CD4-positive, alpha-beta memory T cell (primary cell): Measurements from ENCODE around the gene B4GALNT3. TPM values are rescaled to one million over a fixed set of nuclear protein-coding genes. Genes with fewer than 3 reads are reported as not detected.

Source experiments
- CTCF ChIA-PET: fragments of 350-600 bp; sonication (Branson Sonifier 250); formaldehyde crosslinking; loops from one replicate; lab custom pipeline; 2021; ENCODE audit warnings: inconsistent platforms; ENCODE audit not compliant: partially characterized antibody; lab: Charles Lee
- POLR2A ChIA-PET: fragments of 350-600 bp; sonication (Branson Sonifier 250); formaldehyde crosslinking; loops from one replicate; lab custom pipeline; 2021; ENCODE audit not compliant: partially characterized antibody; lab: Charles Lee
- DNase-seq, 5 donors: peaks; one replicate each; pipeline versions ENCODE4 v3.0.0 to v3.0.0-alpha.2; 2020 to 2022; ENCODE audit warnings: mixed read lengths in 1 of 5
- H3K27ac ChIP-seq: one replicate; pipeline ENCODE4 v1.7.0; 2013; ENCODE audit warnings: low read depth, low read length
- H3K27me3 ChIP-seq: 2 replicates; pipeline ENCODE4 v1.7.0; 2013; ENCODE audit warnings: mild to moderate bottlenecking, low read length, moderate library complexity; ENCODE audit not compliant: insufficient read depth
- H3K36me3 ChIP-seq: 2 replicates; pipeline ENCODE4 v1.7.0; 2013; ENCODE audit warnings: mild to moderate bottlenecking, low read length, moderate library complexity; ENCODE audit not compliant: insufficient read depth
- H3K4me1 ChIP-seq: 2 replicates; pipeline ENCODE4 v1.7.0; 2013; ENCODE audit warnings: mild to moderate bottlenecking, low read length, moderate library complexity; ENCODE audit not compliant: insufficient read depth
- H3K4me3 ChIP-seq, 2 donors: one replicate each; pipeline ENCODE4 v1.7.0; 2013; ENCODE audit warnings: low read length in 2 of 2, mild to moderate bottlenecking in 1 of 2
- H3K9me3 ChIP-seq, 2 donors: one replicate each; pipeline ENCODE4 v1.7.0; 2013; ENCODE audit warnings: low read length in 2 of 2, control low read depth in 1 of 2; ENCODE audit not compliant: control insufficient read depth in 1 of 2
- H3K27ac Mint-ChIP-seq, 7 donors: one replicate each; pipeline ENCODE4 v1.8.0; 2020 to 2021; ENCODE audit warnings: mixed read lengths in 7 of 7, mild to moderate bottlenecking in 6 of 7, inconsistent platforms in 3 of 7, moderate library complexity in 3 of 7
- H3K27me3 Mint-ChIP-seq, 2 donors: one replicate each; pipeline ENCODE4 v1.8.0; 2020 to 2021; ENCODE audit warnings: mixed read lengths in 2 of 2
- H3K36me3 Mint-ChIP-seq, 2 donors: one replicate each; pipeline ENCODE4 v1.8.0; 2020 to 2021; ENCODE audit warnings: mixed read lengths in 2 of 2, inconsistent platforms in 1 of 2, mild to moderate bottlenecking in 1 of 2
- H3K4me1 Mint-ChIP-seq, 4 donors: one replicate each; pipeline ENCODE4 v1.8.0; 2020 to 2021; ENCODE audit warnings: mixed read lengths in 4 of 4, mild to moderate bottlenecking in 1 of 4
- H3K4me3 Mint-ChIP-seq, 8 donors: one replicate each; pipeline ENCODE4 v1.8.0; 2020 to 2021; ENCODE audit warnings: mixed read lengths in 8 of 8, mild to moderate bottlenecking in 7 of 8, moderate library complexity in 6 of 8, inconsistent platforms in 3 of 8
- H3K9me3 Mint-ChIP-seq, 8 donors: one replicate each; pipeline ENCODE4 v1.8.0; 2020 to 2021; ENCODE audit warnings: mixed read lengths in 8 of 8, mild to moderate bottlenecking in 5 of 8, inconsistent platforms in 3 of 8, moderate library complexity in 1 of 8
- intact Hi-C: fragments of 100-400 bp; cut with micrococcal nuclease; formaldehyde crosslinking; loops from one replicate; pipeline ENCODE4 v1.15.1; 2023
- polyA plus RNA-seq, 2 donors: library from polyadenylated mRNA; unstranded; fragments of 300-500 nt; fragmentation: Illumina TruSeq; gene quantifications; one replicate each; pipeline ENCODE4 v1.2.3, GENCODE V29; 2021
- total RNA-seq, 2 experiments: library from RNA; stranded (reverse); gene quantifications; one replicate each; pipeline ENCODE4 v1.2.3, GENCODE V29; 2021

The B4GALNT3 gene
- total and polyA plus RNA-seq, 4 experiments from 2014 or later, result 0.18 to 4.8 (median 2.4) TPM

DNA sequence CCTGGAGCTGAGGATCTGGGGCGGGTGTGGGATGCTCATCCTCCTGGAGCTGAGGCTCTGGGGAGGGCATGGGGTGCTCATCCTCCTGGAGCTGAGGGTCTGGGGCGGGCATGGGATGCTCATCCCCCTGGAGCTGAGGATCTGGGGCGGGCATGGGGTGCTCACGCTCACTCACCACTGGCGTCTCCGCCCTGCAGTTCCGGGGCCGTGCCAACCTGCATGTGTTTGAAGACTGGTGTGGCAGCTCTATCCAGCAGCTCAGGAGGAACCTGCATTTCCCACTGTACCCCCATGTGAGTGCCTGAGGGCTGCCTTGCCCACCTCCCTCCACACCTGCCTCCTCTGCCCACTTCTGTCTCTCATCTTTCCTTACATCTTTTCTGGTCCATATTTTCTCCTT is 84.4 kb downstream of the B4GALNT3 start:
- H3K4me1 Mint-ChIP-seq, result peaks cover 13 to 28% (median 21%) of the 10 kb centered on the region in 4 donors
- no peaks in the 10 kb centered on the region for H3K36me3 Mint-ChIP-seq
- H3K27ac Mint-ChIP-seq, result peak overlapping the region in 1 of 7 donors; percentile 0
- H3K27ac ChIP-seq, result no peak overlapping the region
- no peaks in the 10 kb centered on the region for H3K36me3 ChIP-seq
- H3K9me3 ChIP-seq, result no peaks in the 10 kb centered on the region
- H3K4me3 ChIP-seq, result no peak overlapping the region
- intact Hi-C loops, result no loop called here
- no peaks in the 10 kb centered on the region for H3K27me3 ChIP-seq
- no peak overlapping the region for H3K4me3 Mint-ChIP-seq
- no peaks in the 10 kb centered on the region for H3K9me3 Mint-ChIP-seq
- H3K4me1 ChIP-seq, result peaks cover 25% of the 10 kb centered on the region
- H3K27me3 Mint-ChIP-seq, result peaks cover 5 to 8% of the 10 kb centered on the region in 2 donors
- ChIA-PET CTCF (interaction anchor here (0.6 to 3.3 kb wide), 7 partner anchors 11 to 102 kb away, joined by 3 to 33 read pairs (median 4); no protein-coding TSS in a partner anchor), POLR2A (interaction anchor here (1.3 kb wide), 1 partner anchor 91 kb away, joined by 3 read pairs; no protein-coding TSS in a partner anchor)
- DNase-seq, result no peak

DNA sequence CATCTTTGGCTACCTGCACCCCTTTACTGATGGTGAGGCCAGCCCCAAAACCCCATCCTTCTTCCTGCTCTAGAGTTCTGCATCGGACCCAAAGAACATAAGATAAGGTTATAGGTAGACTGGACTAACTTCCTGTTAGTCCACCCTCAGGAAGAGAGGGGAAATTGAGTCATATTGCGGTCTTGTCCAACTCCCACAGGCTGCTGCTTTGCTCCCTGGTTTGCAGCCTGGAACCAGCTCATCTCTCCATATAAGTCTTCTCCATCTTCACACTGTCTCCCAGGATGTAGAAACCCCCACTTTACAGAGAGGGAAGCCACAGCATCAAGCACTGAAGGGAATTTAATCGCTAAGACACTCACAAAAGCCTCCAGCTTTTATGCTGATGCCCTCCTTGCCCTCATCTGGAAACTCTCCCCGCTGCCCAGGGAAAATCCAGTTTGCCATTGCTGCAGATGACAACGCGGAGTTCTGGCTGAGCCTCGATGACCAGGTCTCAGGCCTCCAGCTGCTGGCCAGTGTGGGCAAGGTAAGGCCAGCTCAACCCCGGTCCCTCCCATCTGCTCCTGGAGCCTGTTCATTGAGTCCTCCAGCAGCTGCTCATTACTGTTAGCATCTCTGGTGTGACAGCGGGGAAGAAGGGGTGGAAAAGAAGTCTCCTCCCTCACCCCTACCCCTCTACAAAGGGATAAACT is 85.3 kb downstream of the B4GALNT3 start:
- POLR2A ChIA-PET, result interaction anchor here (1.3 kb wide), 1 partner anchor 92 kb away, joined by 3 read pairs; no protein-coding TSS in a partner anchor
- no peaks in the 10 kb centered on the region for H3K36me3 ChIP-seq
- no peaks in the 10 kb centered on the region for H3K9me3 ChIP-seq
- no peaks in the 10 kb centered on the region for H3K36me3 Mint-ChIP-seq
- CTCF ChIA-PET, result interaction anchor here (1.4 to 3.3 kb wide), 6 partner anchors 14 to 103 kb away, joined by 3 to 33 read pairs (median 8); no protein-coding TSS in a partner anchor
- H3K4me1 ChIP-seq, result peaks cover 15% of the 10 kb centered on the region
- H3K4me3 Mint-ChIP-seq, result no peak overlapping the region
- intact Hi-C loops, result no loop called here
- peaks cover 9 to 23% (median 13%) of the 10 kb centered on the region in 4 donors for H3K4me1 Mint-ChIP-seq
- no peak overlapping the region for H3K4me3 ChIP-seq
- H3K27ac ChIP-seq, result no peak overlapping the region
- peaks cover 5 to 8% of the 10 kb centered on the region in 2 donors for H3K27me3 Mint-ChIP-seq
- DNase-seq, result no peak
- H3K9me3 Mint-ChIP-seq, result no peaks in the 10 kb centered on the region
- no peaks in the 10 kb centered on the region for H3K27me3 ChIP-seq
- H3K27ac Mint-ChIP-seq, result peak overlapping the region in 1 of 7 donors; percentile 57

DNA sequence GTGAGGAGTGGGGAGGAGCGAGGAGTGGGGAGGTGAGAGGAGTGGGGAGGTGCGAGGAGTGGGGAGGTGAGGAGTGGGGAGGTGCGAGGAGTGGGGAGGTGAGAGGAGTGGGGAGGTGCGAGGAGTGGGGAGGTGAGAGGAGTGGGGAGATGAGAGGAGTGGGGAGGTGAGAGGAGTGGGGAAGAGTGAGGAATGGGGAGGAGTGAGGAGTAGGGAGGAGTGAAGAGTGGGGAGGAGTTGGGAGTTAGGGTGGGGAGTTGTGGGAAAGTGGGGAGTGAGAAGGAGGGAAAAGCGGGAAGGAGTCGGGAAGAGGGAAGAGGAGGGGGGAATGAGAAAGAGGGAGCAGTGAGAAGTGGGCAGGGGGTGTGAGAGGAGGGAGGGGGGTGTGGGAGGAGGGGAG is 86.1 kb downstream of the B4GALNT3 start:
- H3K9me3 ChIP-seq, result no peaks in the 10 kb centered on the region
- no peaks in the 10 kb centered on the region for H3K9me3 Mint-ChIP-seq
- peaks cover 5 to 17% (median 10%) of the 10 kb centered on the region in 4 donors for H3K4me1 Mint-ChIP-seq
- POLR2A ChIA-PET, result no interaction called here
- intact Hi-C loops, result no loop called here
- no peaks in the 10 kb centered on the region for H3K36me3 ChIP-seq
- H3K27me3 ChIP-seq, result no peaks in the 10 kb centered on the region
- no peak for DNase-seq
- no peak overlapping the region for H3K4me3 Mint-ChIP-seq
- H3K27ac Mint-ChIP-seq, result no peak overlapping the region
- no peak overlapping the region for H3K4me3 ChIP-seq
- H3K27me3 Mint-ChIP-seq, result peaks cover 5 to 8% of the 10 kb centered on the region in 2 donors
- CTCF ChIA-PET, result interaction anchor here (2.4 to 3.1 kb wide), 2 partner anchors 92 to 96 kb away, joined by 12 to 33 read pairs; no protein-coding TSS in a partner anchor
- H3K4me1 ChIP-seq, result peaks cover 11% of the 10 kb centered on the region
- H3K27ac ChIP-seq, result no peak overlapping the region
- no peaks in the 10 kb centered on the region for H3K36me3 Mint-ChIP-seq

DNA sequence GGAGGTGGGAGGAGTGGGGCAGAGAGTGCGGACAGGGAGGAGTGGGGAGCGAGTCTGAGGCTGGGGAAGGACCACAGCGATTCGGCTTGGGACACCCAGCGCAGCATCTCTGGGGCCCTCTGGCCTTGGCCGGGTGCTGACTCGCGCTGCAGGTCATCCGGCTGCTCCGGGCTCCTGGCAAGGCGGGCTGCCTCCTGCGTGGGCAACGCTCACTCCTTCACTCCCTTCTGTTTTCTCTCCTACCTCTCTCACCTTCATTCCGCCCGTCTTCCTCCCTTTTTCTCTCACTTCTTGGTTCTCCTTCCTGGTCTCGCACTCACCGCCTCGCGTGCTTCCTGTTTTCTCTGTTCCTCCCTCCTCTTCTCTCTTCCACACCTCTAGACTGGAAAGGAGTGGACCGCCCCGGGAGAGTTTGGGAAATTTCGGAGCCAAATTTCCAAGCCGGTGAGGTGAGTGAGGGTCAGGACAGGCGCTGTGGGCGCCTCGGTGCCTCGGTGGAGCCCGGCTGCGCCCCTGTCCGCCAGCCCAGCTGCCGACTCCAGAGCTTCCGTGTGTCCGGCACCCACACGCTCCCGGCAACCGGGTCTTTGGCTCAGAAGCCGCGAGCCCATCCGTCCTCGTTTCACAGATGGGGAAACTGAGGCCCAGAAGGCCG is 86.7 kb downstream of the B4GALNT3 start:
- Histone ChIP-seq H3K9me3 (no peaks in the 10 kb centered on the region), H3K27ac (no peak overlapping the region), H3K27me3 (no peaks in the 10 kb centered on the region), H3K4me3 (no peak overlapping the region), H3K36me3 (no peaks in the 10 kb centered on the region), H3K4me1 (peaks cover 11% of the 10 kb centered on the region)
- no peak for DNase-seq
- Mint-ChIP-seq H3K9me3 (no peaks in the 10 kb centered on the region), H3K4me3 (no peak overlapping the region), H3K36me3 (no peaks in the 10 kb centered on the region), H3K27me3 (peaks cover 5 to 8% of the 10 kb centered on the region in 2 donors), H3K27ac (peak overlapping the region in 3 of 7 donors; percentile 24 to 46 (median 42)), H3K4me1 (peaks cover 6 to 21% (median 13%) of the 10 kb centered on the region in 4 donors)
- CTCF ChIA-PET, result interaction anchor here (0.6 to 3.0 kb wide), 15 partner anchors 9 to 367 kb away, joined by 3 to 72 read pairs (median 13); no protein-coding TSS in a partner anchor
- POLR2A ChIA-PET, result no interaction called here
- intact Hi-C loops, result no loop called here

DNA sequence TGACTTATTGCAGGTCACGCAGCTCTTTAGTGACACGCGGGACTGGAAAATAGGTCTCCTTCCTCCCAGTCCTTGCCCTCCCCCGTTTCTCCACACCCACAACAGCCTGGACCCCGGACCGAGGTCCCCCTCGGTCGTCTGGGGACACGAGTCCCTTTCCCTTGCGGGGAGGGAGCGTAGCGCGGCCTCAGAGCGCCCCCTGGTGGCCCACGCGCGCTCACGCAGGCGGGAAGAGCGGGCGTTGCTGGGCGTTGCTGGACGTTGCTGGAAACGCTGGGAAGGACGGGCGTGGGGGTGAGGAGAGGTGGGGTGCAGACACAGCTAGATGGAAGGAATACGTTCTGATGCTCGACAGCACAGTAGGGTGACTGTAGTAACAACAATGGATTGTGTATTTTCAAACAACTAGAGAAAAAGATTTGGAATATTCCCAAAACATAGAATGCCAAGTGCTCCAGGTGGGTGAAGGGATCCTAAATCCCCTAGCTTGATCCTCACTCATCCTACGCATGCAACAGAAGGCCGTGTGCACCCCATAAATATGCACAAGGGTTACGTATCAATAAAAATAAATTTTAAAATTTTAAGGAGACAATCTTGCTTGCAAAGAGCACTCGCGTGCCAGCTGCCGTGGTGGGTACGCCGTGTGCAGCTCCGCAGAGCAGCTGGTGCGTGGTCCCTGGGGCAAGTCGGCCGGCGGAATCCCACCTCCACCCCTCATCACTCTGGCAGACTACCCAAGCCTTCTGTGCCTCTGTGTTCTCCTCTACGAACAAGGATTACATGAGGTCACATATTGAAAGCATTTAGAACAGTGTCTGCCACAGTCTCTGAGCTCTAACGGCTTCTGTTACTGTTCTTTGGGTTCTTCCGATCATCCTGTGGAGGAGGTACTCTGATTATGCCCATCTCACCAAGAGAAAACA is 87.4 kb downstream of the B4GALNT3 start:
- Mint-ChIP-seq H3K27me3 (peaks cover 5 to 8% of the 10 kb centered on the region in 2 donors), H3K36me3 (no peaks in the 10 kb centered on the region), H3K4me1 (peaks cover 12 to 28% (median 21%) of the 10 kb centered on the region in 4 donors), H3K4me3 (peak overlapping the region in 1 of 8 donors; percentile 5), H3K27ac (peak overlapping the region in 2 of 7 donors; percentile 42), H3K9me3 (no peaks in the 10 kb centered on the region)
- POLR2A ChIA-PET, result interaction anchor here (1.2 kb wide), 1 partner anchor 158 kb away, joined by 4 read pairs; the partner anchor contains the start of gene KDM5A
- Histone ChIP-seq H3K4me3 (no peak overlapping the region), H3K9me3 (no peaks in the 10 kb centered on the region), H3K36me3 (no peaks in the 10 kb centered on the region), H3K27me3 (no peaks in the 10 kb centered on the region), H3K4me1 (peaks cover 14% of the 10 kb centered on the region), H3K27ac (no peak overlapping the region)
- intact Hi-C loops, result loop anchor here (1.0 kb wide), 1 partner anchor 105 kb away; no protein-coding TSS in a partner anchor
- CTCF ChIA-PET, result interaction anchor here (0.6 to 3.0 kb wide), 26 partner anchors 9 to 1393 kb away, joined by 3 to 72 read pairs (median 6); partner anchors contain the start of gene CCDC77
- DNase-seq, result peak in 4 of 5 donors; percentile 52 to 70 (median 60)

GRCh38 chr12:547883-548470 is 88.2 kb downstream of the B4GALNT3 start:
- Mint-ChIP-seq H3K27ac (peak overlapping the region in 1 of 7 donors; percentile 23), H3K4me1 (peaks cover 20 to 36% (median 28%) of the 10 kb centered on the region in 4 donors), H3K27me3 (peaks cover 5 to 8% of the 10 kb centered on the region in 2 donors), H3K36me3 (no peaks in the 10 kb centered on the region), H3K4me3 (no peak overlapping the region), H3K9me3 (no peaks in the 10 kb centered on the region)
- no peaks in the 10 kb centered on the region for H3K27me3 ChIP-seq
- H3K4me1 ChIP-seq, result peaks cover 22% of the 10 kb centered on the region
- H3K36me3 ChIP-seq, result no peaks in the 10 kb centered on the region
- no peak overlapping the region for H3K4me3 ChIP-seq
- no peak for DNase-seq
- intact Hi-C loops, result loop anchor here (1.0 kb wide), 1 partner anchor 106 kb away; no protein-coding TSS in a partner anchor
- POLR2A ChIA-PET, result interaction anchor here (1.2 kb wide), 1 partner anchor 159 kb away, joined by 4 read pairs; the partner anchor contains the start of gene KDM5A
- H3K9me3 ChIP-seq, result no peaks in the 10 kb centered on the region
- CTCF ChIA-PET, result interaction anchor here (0.6 to 3.0 kb wide), 27 partner anchors 9 to 1393 kb away, joined by 3 to 72 read pairs (median 5); partner anchors contain the start of gene CCDC77
- no peak overlapping the region for H3K27ac ChIP-seq
